ENCODE data around the gene SEC22C.
A peak's percentile ranks its signal among the peaks of the same experiment; 100 is the strongest.

SEC22C gene

GRCh38 chr3:42513521-42513920 is 68.2 kb downstream of the SEC22C start:
- H3K36me3 ChIP-seq (ENCODE audit: control insufficient read depth in 1 of 2, insufficient read depth in 2 of 2, low read depth in 1 of 2, low read length in 2 of 2), result no peaks in the 10 kb centered on the region
- H3K18ac ChIP-seq (ENCODE audit: low read depth in 1 of 2, low read length in 2 of 2), result no peak overlapping the region
- peak overlapping the region in 1 of 2 experiments; percentile 20 for H3K14ac ChIP-seq (ENCODE audit: low read length in 2 of 2)
- peaks cover 30 to 37% of the 10 kb centered on the region in 2 experiments for H3K27me3 ChIP-seq (ENCODE audit: control insufficient read depth in 1 of 2, insufficient read depth in 1 of 2, low read length in 2 of 2)
- DNase-seq, result no peak
- no peak overlapping the region for H4K91ac ChIP-seq (ENCODE audit: low read length)
- H3K4ac ChIP-seq (ENCODE audit: low read depth in 1 of 2, low read length in 2 of 2), result no peak overlapping the region
- H3K23ac ChIP-seq (ENCODE audit: low read length in 2 of 2), result no peak overlapping the region
- H3K4me2 ChIP-seq (ENCODE audit: low read length, poor library complexity, severe bottlenecking), result no peak overlapping the region
- H3K9me3 ChIP-seq (ENCODE audit: control insufficient read depth, low read length), result no peaks in the 10 kb centered on the region
- H2AFZ ChIP-seq (ENCODE audit: low read depth, low read length), result no peak overlapping the region
- no peak overlapping the region for H4K8ac ChIP-seq (ENCODE audit: low read length)
- H2BK12ac ChIP-seq (ENCODE audit: low read length in 2 of 2), result no peak overlapping the region
- no peak overlapping the region for H3K27ac ChIP-seq (ENCODE audit: low read length, poor library complexity, severe bottlenecking)
- H3K4me3 ChIP-seq (ENCODE audit: insufficient read depth in 1 of 2, low read depth in 1 of 2, low read length in 2 of 2), result no peak overlapping the region
- no peak overlapping the region for H2BK120ac ChIP-seq (ENCODE audit: low read depth, low read length)
- no peaks in the 10 kb centered on the region for H3K79me1 ChIP-seq (replicated peaks; ENCODE audit: low read length, poor library complexity, severe bottlenecking)
- 91% methylated on average over 6 of the region's 6 CpGs for WGBS
- H2AK5ac ChIP-seq (ENCODE audit: low read length, severe bottlenecking), result no peak overlapping the region
- no peak overlapping the region for H3K9ac ChIP-seq (ENCODE audit: low read length)
- no peak overlapping the region for H2BK15ac ChIP-seq (ENCODE audit: low read depth, poor library complexity, severe bottlenecking)
- no peak overlapping the region for H2BK5ac ChIP-seq (ENCODE audit: low read depth, low read length, poor library complexity, severe bottlenecking)
- H3K4me1 ChIP-seq (ENCODE audit: control insufficient read depth, insufficient read depth, low read depth, low read length), result no peaks in the 10 kb centered on the region

GRCh38 chr3:42513121-42513520 is 68.6 kb downstream of the SEC22C start:
- Histone ChIP-seq H3K4ac (ENCODE audit: low read depth in 1 of 2, low read length in 2 of 2) (no peak overlapping the region), H2BK5ac (ENCODE audit: low read depth, low read length, poor library complexity, severe bottlenecking) (no peak overlapping the region), H3K27me3 (ENCODE audit: control insufficient read depth in 1 of 2, insufficient read depth in 1 of 2, low read length in 2 of 2) (peaks cover 34 to 41% of the 10 kb centered on the region in 2 experiments), H3K4me1 (ENCODE audit: control insufficient read depth, insufficient read depth, low read depth, low read length) (no peaks in the 10 kb centered on the region), H3K9me3 (ENCODE audit: control insufficient read depth, low read length) (no peaks in the 10 kb centered on the region), H3K18ac (ENCODE audit: low read depth in 1 of 2, low read length in 2 of 2) (no peak overlapping the region), H2BK120ac (ENCODE audit: low read depth, low read length) (no peak overlapping the region), H3K79me1 (replicated peaks; ENCODE audit: low read length, poor library complexity, severe bottlenecking) (no peaks in the 10 kb centered on the region), H3K36me3 (ENCODE audit: control insufficient read depth in 1 of 2, insufficient read depth in 2 of 2, low read depth in 1 of 2, low read length in 2 of 2) (no peaks in the 10 kb centered on the region), H3K23ac (ENCODE audit: low read length in 2 of 2) (no peak overlapping the region), H2BK12ac (ENCODE audit: low read length in 2 of 2) (no peak overlapping the region), H3K27ac (ENCODE audit: low read length, poor library complexity, severe bottlenecking) (no peak overlapping the region), H2AK5ac (ENCODE audit: low read length, severe bottlenecking) (no peak overlapping the region), H3K4me3 (ENCODE audit: insufficient read depth in 1 of 2, low read depth in 1 of 2, low read length in 2 of 2) (no peak overlapping the region), H2BK15ac (ENCODE audit: low read depth, poor library complexity, severe bottlenecking) (no peak overlapping the region), H4K91ac (ENCODE audit: low read length) (no peak overlapping the region), H3K4me2 (ENCODE audit: low read length, poor library complexity, severe bottlenecking) (no peak overlapping the region), H2AFZ (ENCODE audit: low read depth, low read length) (no peak overlapping the region), H3K9ac (ENCODE audit: low read length) (no peak overlapping the region), H3K14ac (ENCODE audit: low read length in 2 of 2) (peak overlapping the region in 1 of 2 experiments; percentile 20), H4K8ac (ENCODE audit: low read length) (no peak overlapping the region)
- DNase-seq, result no peak
- 91% methylated on average over 3 of the region's 3 CpGs for WGBS

- Histone ChIP-seq H3K4me3 (ENCODE audit: insufficient read depth in 1 of 2, low read depth in 1 of 2, low read length in 2 of 2) (no peak overlapping the region), H3K36me3 (ENCODE audit: control insufficient read depth in 1 of 2, insufficient read depth in 2 of 2, low read depth in 1 of 2, low read length in 2 of 2) (no peaks in the 10 kb centered on the region), H2BK15ac (ENCODE audit: low read depth, poor library complexity, severe bottlenecking) (no peak overlapping the region), H3K18ac (ENCODE audit: low read depth in 1 of 2, low read length in 2 of 2) (no peak overlapping the region), H3K27me3 (ENCODE audit: control insufficient read depth in 1 of 2, insufficient read depth in 1 of 2, low read length in 2 of 2) (peaks cover 48 to 51% of the 10 kb centered on the region in 2 experiments), H3K9me3 (ENCODE audit: control insufficient read depth, low read length) (no peaks in the 10 kb centered on the region), H4K91ac (ENCODE audit: low read length) (no peak overlapping the region), H2BK12ac (ENCODE audit: low read length in 2 of 2) (no peak overlapping the region), H3K23ac (ENCODE audit: low read length in 2 of 2) (no peak overlapping the region), H3K4me1 (ENCODE audit: control insufficient read depth, insufficient read depth, low read depth, low read length) (no peaks in the 10 kb centered on the region), H4K8ac (ENCODE audit: low read length) (no peak overlapping the region), H2AK5ac (ENCODE audit: low read length, severe bottlenecking) (no peak overlapping the region), H3K4me2 (ENCODE audit: low read length, poor library complexity, severe bottlenecking) (no peak overlapping the region), H3K4ac (ENCODE audit: low read depth in 1 of 2, low read length in 2 of 2) (no peak overlapping the region), H2AFZ (ENCODE audit: low read depth, low read length) (no peak overlapping the region), H3K27ac (ENCODE audit: low read length, poor library complexity, severe bottlenecking) (no peak overlapping the region), H3K79me1 (replicated peaks; ENCODE audit: low read length, poor library complexity, severe bottlenecking) (no peaks in the 10 kb centered on the region), H2BK120ac (ENCODE audit: low read depth, low read length) (no peak overlapping the region), H3K9ac (ENCODE audit: low read length) (no peak overlapping the region), H3K14ac (ENCODE audit: low read length in 2 of 2) (no peak overlapping the region), H2BK5ac (ENCODE audit: low read depth, low read length, poor library complexity, severe bottlenecking) (no peak overlapping the region)
- WGBS, result 73% methylated on average over 2 of the region's 2 CpGs
- no peak for DNase-seq
Measured at GRCh38 chr3:42511736-42512135, 70.0 kb downstream of the SEC22C start.

GRCh38 chr3:42511201-42511600 is 70.6 kb downstream of the SEC22C start:
- H2AK5ac ChIP-seq (ENCODE audit: low read length, severe bottlenecking), result no peak overlapping the region
- H3K27ac ChIP-seq (ENCODE audit: low read length, poor library complexity, severe bottlenecking), result no peak overlapping the region
- H3K27me3 ChIP-seq (ENCODE audit: control insufficient read depth in 1 of 2, insufficient read depth in 1 of 2, low read length in 2 of 2), result peaks cover 48 to 51% of the 10 kb centered on the region in 2 experiments
- H3K36me3 ChIP-seq (ENCODE audit: control insufficient read depth in 1 of 2, insufficient read depth in 2 of 2, low read depth in 1 of 2, low read length in 2 of 2), result no peaks in the 10 kb centered on the region
- H3K9me3 ChIP-seq (ENCODE audit: control insufficient read depth, low read length), result no peaks in the 10 kb centered on the region
- no peak overlapping the region for H3K9ac ChIP-seq (ENCODE audit: low read length)
- no peak overlapping the region for H2AFZ ChIP-seq (ENCODE audit: low read depth, low read length)
- no peak for DNase-seq
- no peak overlapping the region for H2BK12ac ChIP-seq (ENCODE audit: low read length in 2 of 2)
- H3K18ac ChIP-seq (ENCODE audit: low read depth in 1 of 2, low read length in 2 of 2), result no peak overlapping the region
- no peak overlapping the region for H3K4ac ChIP-seq (ENCODE audit: low read depth in 1 of 2, low read length in 2 of 2)
- no peak overlapping the region for H3K23ac ChIP-seq (ENCODE audit: low read length in 2 of 2)
- no peaks in the 10 kb centered on the region for H3K79me1 ChIP-seq (replicated peaks; ENCODE audit: low read length, poor library complexity, severe bottlenecking)
- H4K8ac ChIP-seq (ENCODE audit: low read length), result no peak overlapping the region
- H3K4me1 ChIP-seq (ENCODE audit: control insufficient read depth, insufficient read depth, low read depth, low read length), result no peaks in the 10 kb centered on the region
- H2BK5ac ChIP-seq (ENCODE audit: low read depth, low read length, poor library complexity, severe bottlenecking), result no peak overlapping the region
- no peak overlapping the region for H3K14ac ChIP-seq (ENCODE audit: low read length in 2 of 2)
- H2BK120ac ChIP-seq (ENCODE audit: low read depth, low read length), result no peak overlapping the region
- H3K4me3 ChIP-seq (ENCODE audit: insufficient read depth in 1 of 2, low read depth in 1 of 2, low read length in 2 of 2), result peak overlapping the region in 1 of 2 experiments; percentile 15
- no peak overlapping the region for H2BK15ac ChIP-seq (ENCODE audit: low read depth, poor library complexity, severe bottlenecking)
- no peak overlapping the region for H3K4me2 ChIP-seq (ENCODE audit: low read length, poor library complexity, severe bottlenecking)
- 95% methylated on average over 1 of the region's 1 CpG for WGBS
- H4K91ac ChIP-seq (ENCODE audit: low read length), result no peak overlapping the region
